Endothelial cell (in vitro differentiated cells): Measurements from ENCODE around the gene CEACAM21. TPM values are rescaled to one million over a fixed set of nuclear protein-coding genes. Genes with fewer than 3 reads are reported as not detected.

Experiments
- DNase-seq: peaks from one replicate; pipeline ENCODE4 v3.0.0; 2021; ENCODE audit warnings: low spot score
- H3K27ac Mint-ChIP-seq: one replicate; pipeline ENCODE4 v1.8.0; 2021; ENCODE audit warnings: mixed read lengths, inconsistent platforms; ENCODE audit not compliant: unreplicated experiment
- H3K27me3 Mint-ChIP-seq: one replicate; pipeline ENCODE4 v1.8.0; 2021; ENCODE audit warnings: mild to moderate bottlenecking, moderate library complexity, mixed read lengths, inconsistent platforms; ENCODE audit not compliant: unreplicated experiment
- H3K36me3 Mint-ChIP-seq: one replicate; pipeline ENCODE4 v1.8.0; 2021; ENCODE audit warnings: mild to moderate bottlenecking, low read depth, mixed read lengths, inconsistent platforms; ENCODE audit not compliant: unreplicated experiment
- H3K4me1 Mint-ChIP-seq: one replicate; pipeline ENCODE4 v1.8.0; 2021; ENCODE audit warnings: mild to moderate bottlenecking, mixed read lengths, inconsistent platforms; ENCODE audit not compliant: unreplicated experiment
- H3K4me3 Mint-ChIP-seq: one replicate; pipeline ENCODE4 v1.8.0; 2021; ENCODE audit warnings: mild to moderate bottlenecking, mixed read lengths, inconsistent platforms; ENCODE audit not compliant: unreplicated experiment
- H3K9me3 Mint-ChIP-seq: one replicate; pipeline ENCODE4 v1.8.0; 2021; ENCODE audit warnings: mixed read lengths, inconsistent platforms; ENCODE audit not compliant: unreplicated experiment
- CTCF ChIP-seq: fragments of 200-600 bp; sonication (generic); IDR thresholded peaks from one replicate; pipeline ENCODE4 v1.5.0; 2021; ENCODE audit warnings: antibody characterized with exemption; ENCODE audit not compliant: unreplicated experiment
- total RNA-seq: library from RNA; stranded (reverse); fragmentation: NEBNext Ultra II Directional; extraction: Animal tissue kit (Norgen Biotek cat#: 25700); gene quantifications from one replicate; pipeline ENCODE4 v1.2.1, GENCODE V29; 2021; ENCODE audit not compliant: unreplicated experiment

CEACAM21 gene
- total RNA-seq, 1 donor from 2014 or later = 74.1 TPM

GRCh38 chr19:41533671-41534215 lies 42.2 kb upstream of the CEACAM21 start:
- Mint-ChIP-seq H3K9me3 (peaks cover 11% of the 10 kb centered on the region), H3K27me3 (peaks cover 13% of the 10 kb centered on the region), H3K27ac (peak overlapping the region; percentile 81), H3K4me1 (peaks cover 60% of the 10 kb centered on the region), H3K4me3 (peak overlapping the region; percentile 81), H3K36me3 (peaks cover 57% of the 10 kb centered on the region)
- no peak for DNase-seq
- TF ChIP-seq CTCF = no peak

- H3K27ac Mint-ChIP-seq = no peak overlapping the region
- H3K9me3 Mint-ChIP-seq = peaks cover 16% of the 10 kb centered on the region
- peaks cover 56% of the 10 kb centered on the region for H3K36me3 Mint-ChIP-seq
- no peak overlapping the region for H3K4me3 Mint-ChIP-seq
- no peak for DNase-seq
- peaks cover 53% of the 10 kb centered on the region for H3K4me1 Mint-ChIP-seq
- H3K27me3 Mint-ChIP-seq = peaks cover 13% of the 10 kb centered on the region
- TF ChIP-seq CTCF = no peak
Measured at GRCh38 chr19:41535029-41535622, 40.8 kb upstream of the CEACAM21 start.

- Mint-ChIP-seq H3K9me3 (peaks cover 7% of the 10 kb centered on the region), H3K27ac (no peak overlapping the region), H3K27me3 (peaks cover 3% of the 10 kb centered on the region), H3K4me1 (peaks cover 44% of the 10 kb centered on the region), H3K4me3 (no peak overlapping the region), H3K36me3 (peaks cover 42% of the 10 kb centered on the region)
- no peak for DNase-seq
- peak; percentile 61 for TF ChIP-seq CTCF
Measured at GRCh38 chr19:41537789-41538188, 38.2 kb upstream of the CEACAM21 start.

GRCh38 chr19:41540041-41540695 lies 35.8 kb upstream of the CEACAM21 start:
- peaks cover 2% of the 10 kb centered on the region for H3K27me3 Mint-ChIP-seq
- DNase-seq = no peak
- peak overlapping the region; percentile 22 for H3K27ac Mint-ChIP-seq
- H3K36me3 Mint-ChIP-seq = peaks cover 38% of the 10 kb centered on the region
- no peak for TF ChIP-seq CTCF
- H3K4me1 Mint-ChIP-seq = peaks cover 32% of the 10 kb centered on the region
- no peak overlapping the region for H3K4me3 Mint-ChIP-seq
- H3K9me3 Mint-ChIP-seq = peaks cover 7% of the 10 kb centered on the region
